K562 (cell line): Measurements from ENCODE around the gene KCNJ4. TPM values are rescaled to one million over a fixed set of nuclear protein-coding genes. Genes with fewer than 3 reads are reported as not detected.

Experiments
- CBX2 ChIP-seq: fragments of 200-600 bp; sonication (generic); IDR thresholded peaks from one replicate; pipeline ENCODE4 v1.6.1; 2012; ENCODE audit warnings: mild to moderate bottlenecking, low read length, inconsistent platforms; ENCODE audit not compliant: insufficient read depth, poor library complexity, severe bottlenecking
- FUS ChIP-seq: fragments of 200-400 bp; formaldehyde crosslinking; optimal IDR thresholded peaks from 2 replicates; pipeline ENCODE3; 2017; ENCODE audit warnings: low read depth, low read length
- L3MBTL2 ChIP-seq: fragments of 450-650 bp; IDR thresholded peaks from 2 replicates; pipeline ENCODE4 v1.6.1; 2016; ENCODE audit warnings: mild to moderate bottlenecking, moderate library complexity
- MED1 ChIP-seq: sonication (generic); formaldehyde crosslinking; IDR thresholded peaks from 2 replicates; pipeline ENCODE4 v1.8.1; 2023; ENCODE audit warnings: missing genetic modification reagents, borderline replicate concordance
- MYC ChIP-seq, 2 experiments: fragments of 250-450 bp in 1 of 2; sonication (Bioruptor Pico) in 1 of 2; IDR thresholded peaks; 2 replicates each; pipeline versions ENCODE4 v1.5.1 to v1.6.1; 2012 to 2021; ENCODE audit warnings: low read depth in 2 of 2, borderline replicate concordance in 1 of 2, improper control_type of control experiment in 1 of 2, low read length in 1 of 2, mild to moderate bottlenecking in 1 of 2, moderate library complexity in 1 of 2
- PPARD ChIP-seq: fragments of 250-450 bp; sonication (Bioruptor Pico); IDR thresholded peaks from 2 replicates; pipeline ENCODE4 v1.8.0; 2022; ENCODE audit warnings: inconsistent platforms, mild to moderate bottlenecking, moderate library complexity
- RBFOX2 ChIP-seq: fragments of 200-400 bp; formaldehyde crosslinking; IDR thresholded peaks from 2 replicates; pipeline ENCODE4 v1.6.1; 2017; ENCODE audit warnings: low read depth, mild to moderate bottlenecking, low read length, moderate library complexity
- SETDB1 ChIP-seq: IDR thresholded peaks from one replicate; pipeline ENCODE4 v1.6.1; 2012; ENCODE audit warnings: low read length, control low read depth, inconsistent platforms
- SFPQ ChIP-seq: fragments of 200-400 bp; formaldehyde crosslinking; IDR thresholded peaks from 2 replicates; pipeline ENCODE4 v1.6.1; 2017; ENCODE audit warnings: mild to moderate bottlenecking, low read depth, low read length, moderate library complexity
- SIRT6 ChIP-seq: IDR thresholded peaks from one replicate; pipeline ENCODE4 v1.6.1; 2012; ENCODE audit warnings: low read depth, mild to moderate bottlenecking, control low read depth, inconsistent platforms, low read length, moderate library complexity
- SNRNP70 ChIP-seq: fragments of 200-400 bp; formaldehyde crosslinking; optimal IDR thresholded peaks from 2 replicates; pipeline ENCODE3; 2017; ENCODE audit warnings: low read depth, low read length
- SOX6 ChIP-seq: fragments of 450-650 bp; IDR thresholded peaks from 2 replicates; pipeline ENCODE4 v1.6.1; 2014; ENCODE audit warnings: mild to moderate bottlenecking
- TOE1 ChIP-seq, 2 experiments: fragments of 450-650 bp in 1 of 2; sonication (generic) in 1 of 2; formaldehyde crosslinking in 1 of 2; IDR thresholded peaks; 2 replicates each; pipeline versions ENCODE4 v1.7.1 to v1.8.0; 2016 to 2022; ENCODE audit warnings: borderline replicate concordance in 2 of 2, mild to moderate bottlenecking in 2 of 2, antibody characterized with exemption in 1 of 2, inconsistent platforms in 1 of 2, low read depth in 1 of 2, missing genetic modification reagents in 1 of 2, moderate library complexity in 1 of 2
- XRCC5 ChIP-seq: fragments of 200-400 bp; formaldehyde crosslinking; IDR thresholded peaks from 2 replicates; pipeline ENCODE4 v1.6.1; 2017; ENCODE audit warnings: low read depth, mild to moderate bottlenecking, low read length
- ZBTB1 ChIP-seq: sonication (generic); formaldehyde crosslinking; IDR thresholded peaks from 2 replicates; pipeline ENCODE4 v1.8.1; 2023; ENCODE audit warnings: missing genetic modification reagents, low read depth, mild to moderate bottlenecking, borderline replicate concordance
- ZNF830 ChIP-seq: fragments of 250-450 bp; sonication (Bioruptor Pico); IDR thresholded peaks from 2 replicates; pipeline ENCODE4 v1.5.0; 2021; ENCODE audit warnings: mild to moderate bottlenecking
- polyA plus RNA-seq, 8 experiments: library from polyadenylated mRNA; depleted of rRNA in 4 of 8; stranded (reverse) in 5 of 8; unstranded in 3 of 8; fragments of >200 nt; fragmentation: Nextera tagmentation in 2 of 8; fragmentation: Illumina TruSeq in 1 of 8; extraction: Ambion mirVana in 2 of 8; extraction: Trizol in 1 of 8; gene quantifications; 2 replicates each; pipeline versions ENCODE4 v1.2.1 to v1.2.3, GENCODE V29; 2011 to 2014; ENCODE audit warnings: inconsistent platforms in 1 of 8, missing spikeins in 1 of 8
- total RNA-seq, 7 experiments: library from RNA; depleted of rRNA in 6 of 7; stranded (reverse); fragments of >200 nt in 6 of 7; fragmentation: Illumina TruSeq in 2 of 7; extraction: Trizol in 2 of 7; gene quantifications; 2 replicates each; pipeline versions ENCODE4 v1.2.1 to v1.2.3, GENCODE V29; 2011 to 2021; ENCODE audit warnings: low replicate concordance in 1 of 7
- TF ChIP-seq, protein P1 (sequence below): fragments of 450-650 bp; IDR thresholded peaks from 2 replicates; pipeline ENCODE4 v1.6.1; 2018; ENCODE audit not compliant: partially characterized antibody
- TF ChIP-seq, protein P2 (sequence below): fragments of 250-450 bp; sonication (Bioruptor Pico); IDR thresholded peaks from 2 replicates; pipeline ENCODE4 v1.5.0; 2020; ENCODE audit warnings: mild to moderate bottlenecking, borderline replicate concordance

Gene KCNJ4
- total and polyA plus RNA-seq, 9 of the 15 experiments (the other 6 are each of a cell fraction or from before 2014, with no cell fraction given) = 0.07 to 0.55 (median 0.09) TPM; not detected in 4

DNA sequence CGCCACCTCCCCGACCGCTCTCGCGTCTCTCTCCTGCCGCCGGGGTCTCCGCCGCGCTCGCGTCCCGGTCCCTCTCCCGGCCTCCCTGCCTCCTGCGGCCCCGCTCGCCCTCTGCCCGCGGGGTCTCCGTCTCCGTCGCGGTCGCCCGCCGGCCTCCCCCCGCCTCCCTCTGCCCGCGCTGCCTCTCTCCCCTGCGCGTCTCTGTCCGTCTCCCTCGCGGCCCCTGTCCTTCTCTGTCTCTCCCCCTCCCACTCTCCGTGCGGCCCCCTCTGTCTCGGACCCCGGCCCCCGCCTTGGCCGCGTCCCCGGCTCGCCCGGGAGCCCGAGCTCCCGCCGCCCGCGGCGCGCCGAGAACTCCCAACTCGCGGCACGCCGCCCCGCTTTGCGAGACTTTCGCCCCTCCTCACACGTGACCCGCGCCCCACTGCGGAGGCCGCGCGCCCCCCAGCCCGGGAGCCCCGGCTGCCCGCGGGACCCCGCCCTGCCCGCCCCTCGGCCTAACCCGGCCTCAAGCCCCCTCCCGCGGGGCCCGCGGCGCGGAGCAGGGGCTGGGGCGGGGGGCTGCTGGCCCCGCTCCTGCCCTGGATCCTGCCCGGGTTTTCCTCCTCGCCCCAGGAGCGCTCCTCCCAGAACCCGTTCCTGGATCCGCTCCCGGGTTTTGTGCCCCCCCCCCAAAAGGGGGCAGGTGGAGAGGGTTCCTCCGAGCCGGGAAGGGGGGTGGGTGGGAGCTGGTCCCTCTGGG lies 702 bp upstream of the KCNJ4 start (continued):
- TF ChIP-seq SIRT6 = no peak
- TF ChIP-seq CBX2 = no peak
- TF ChIP-seq XRCC5 = peak; percentile 84; the same call in 1 of the 2 replicates
- no peak for TF ChIP-seq FUS
- no peak for TF ChIP-seq MED1 (CRISPR knock-in tag)
- TF ChIP-seq, protein P1, sequence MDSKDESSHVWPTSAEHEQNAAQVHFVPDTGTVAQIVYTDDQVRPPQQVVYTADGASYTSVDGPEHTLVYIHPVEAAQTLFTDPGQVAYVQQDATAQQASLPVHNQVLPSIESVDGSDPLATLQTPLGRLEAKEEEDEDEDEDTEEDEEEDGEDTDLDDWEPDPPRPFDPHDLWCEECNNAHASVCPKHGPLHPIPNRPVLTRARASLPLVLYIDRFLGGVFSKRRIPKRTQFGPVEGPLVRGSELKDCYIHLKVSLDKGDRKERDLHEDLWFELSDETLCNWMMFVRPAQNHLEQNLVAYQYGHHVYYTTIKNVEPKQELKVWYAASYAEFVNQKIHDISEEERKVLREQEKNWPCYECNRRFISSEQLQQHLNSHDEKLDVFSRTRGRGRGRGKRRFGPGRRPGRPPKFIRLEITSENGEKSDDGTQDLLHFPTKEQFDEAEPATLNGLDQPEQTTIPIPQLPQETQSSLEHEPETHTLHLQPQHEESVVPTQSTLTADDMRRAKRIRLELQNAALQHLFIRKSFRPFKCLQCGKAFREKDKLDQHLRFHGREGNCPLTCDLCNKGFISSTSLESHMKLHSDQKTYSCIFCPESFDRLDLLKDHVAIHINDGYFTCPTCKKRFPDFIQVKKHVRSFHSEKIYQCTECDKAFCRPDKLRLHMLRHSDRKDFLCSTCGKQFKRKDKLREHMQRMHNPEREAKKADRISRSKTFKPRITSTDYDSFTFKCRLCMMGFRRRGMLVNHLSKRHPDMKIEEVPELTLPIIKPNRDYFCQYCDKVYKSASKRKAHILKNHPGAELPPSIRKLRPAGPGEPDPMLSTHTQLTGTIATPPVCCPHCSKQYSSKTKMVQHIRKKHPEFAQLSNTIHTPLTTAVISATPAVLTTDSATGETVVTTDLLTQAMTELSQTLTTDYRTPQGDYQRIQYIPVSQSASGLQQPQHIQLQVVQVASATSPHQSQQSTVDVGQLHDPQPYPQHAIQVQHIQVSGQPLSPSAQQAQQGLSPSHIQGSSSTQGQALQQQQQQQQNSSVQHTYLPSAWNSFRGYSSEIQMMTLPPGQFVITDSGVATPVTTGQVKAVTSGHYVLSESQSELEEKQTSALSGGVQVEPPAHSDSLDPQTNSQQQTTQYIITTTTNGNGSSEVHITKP = peak; percentile 25
- TF ChIP-seq ZNF830 = no peak
- TF ChIP-seq L3MBTL2 = no peak
- TF ChIP-seq MYC (IDR thresholded peaks at IDR 0.05; ENCODE audit: low read depth, low read length) = 0 out of 2 replicates have a peak, but pooled peaks have one; percentile 13
- no peak for TF ChIP-seq MYC (CRISPR knock-in tag; IDR thresholded peaks at IDR 0.05; ENCODE audit: borderline replicate concordance, low read depth)
- no peak for TF ChIP-seq ZBTB1 (CRISPR knock-in tag)
- no peak for TF ChIP-seq SNRNP70
- TF ChIP-seq PPARD = no peak
- no peak for TF ChIP-seq SFPQ
- no peak for TF ChIP-seq RBFOX2
- no peak for TF ChIP-seq SOX6
- peak; percentile 68; the same call in 1 of the 2 replicates for TF ChIP-seq TOE1 (IDR thresholded peaks at IDR 0.05; ENCODE audit: borderline replicate concordance)
- no peak for TF ChIP-seq TOE1 (CRISPR knock-in tag; IDR thresholded peaks at IDR 0.05; ENCODE audit: borderline replicate concordance, low read depth)
- no peak for TF ChIP-seq SETDB1
- TF ChIP-seq, protein P2, sequence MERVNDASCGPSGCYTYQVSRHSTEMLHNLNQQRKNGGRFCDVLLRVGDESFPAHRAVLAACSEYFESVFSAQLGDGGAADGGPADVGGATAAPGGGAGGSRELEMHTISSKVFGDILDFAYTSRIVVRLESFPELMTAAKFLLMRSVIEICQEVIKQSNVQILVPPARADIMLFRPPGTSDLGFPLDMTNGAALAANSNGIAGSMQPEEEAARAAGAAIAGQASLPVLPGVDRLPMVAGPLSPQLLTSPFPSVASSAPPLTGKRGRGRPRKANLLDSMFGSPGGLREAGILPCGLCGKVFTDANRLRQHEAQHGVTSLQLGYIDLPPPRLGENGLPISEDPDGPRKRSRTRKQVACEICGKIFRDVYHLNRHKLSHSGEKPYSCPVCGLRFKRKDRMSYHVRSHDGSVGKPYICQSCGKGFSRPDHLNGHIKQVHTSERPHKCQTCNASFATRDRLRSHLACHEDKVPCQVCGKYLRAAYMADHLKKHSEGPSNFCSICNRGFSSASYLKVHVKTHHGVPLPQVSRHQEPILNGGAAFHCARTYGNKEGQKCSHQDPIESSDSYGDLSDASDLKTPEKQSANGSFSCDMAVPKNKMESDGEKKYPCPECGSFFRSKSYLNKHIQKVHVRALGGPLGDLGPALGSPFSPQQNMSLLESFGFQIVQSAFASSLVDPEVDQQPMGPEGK (CRISPR knock-in tag) = no peak
